ENCODE measurements around the gene ERBB2.
"Not testable (repeated sequence)": the region's sequence is repeated elsewhere in the genome, so short reads cannot be mapped to it uniquely, and the experiment has no call there.

ERBB2 gene

DNA sequence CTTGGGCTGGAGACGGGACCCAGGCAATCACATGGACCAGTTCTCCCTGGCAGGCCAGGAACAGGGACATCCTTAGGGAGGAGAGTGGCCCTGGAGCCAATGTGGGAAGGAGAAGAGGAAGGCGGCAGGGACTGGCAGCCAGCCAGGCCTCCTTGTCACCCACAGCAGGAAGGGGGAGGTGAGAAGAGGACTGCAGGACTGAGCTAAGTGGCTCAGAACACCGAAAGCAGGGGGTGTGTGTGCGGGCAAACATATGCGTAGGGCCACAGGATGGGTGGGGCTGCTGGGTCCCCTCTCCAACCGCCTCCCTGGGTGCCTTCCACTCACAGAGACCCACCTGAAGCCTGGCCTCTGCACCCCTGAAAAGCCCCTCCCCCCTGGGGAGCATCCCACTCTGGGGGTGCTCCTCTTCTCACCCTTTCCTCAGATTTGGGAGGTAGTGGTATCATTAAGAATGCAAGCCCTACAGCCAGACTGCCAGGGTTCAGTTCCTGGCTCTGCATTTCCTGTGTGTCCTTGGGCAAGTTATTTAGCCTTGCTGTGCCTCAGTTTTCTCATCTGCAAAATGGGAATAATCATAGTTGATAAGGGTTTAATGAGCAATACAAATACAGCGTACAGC is 23.6 kb upstream of the ERBB2 start:
- peak in 9 of 56 donors; percentile 14 to 52 (median 30) for DNase-seq

- DNase-seq = no peak
Measured at GRCh38 chr17:39677072-39677471, 22.8 kb upstream of the ERBB2 start.

DNA sequence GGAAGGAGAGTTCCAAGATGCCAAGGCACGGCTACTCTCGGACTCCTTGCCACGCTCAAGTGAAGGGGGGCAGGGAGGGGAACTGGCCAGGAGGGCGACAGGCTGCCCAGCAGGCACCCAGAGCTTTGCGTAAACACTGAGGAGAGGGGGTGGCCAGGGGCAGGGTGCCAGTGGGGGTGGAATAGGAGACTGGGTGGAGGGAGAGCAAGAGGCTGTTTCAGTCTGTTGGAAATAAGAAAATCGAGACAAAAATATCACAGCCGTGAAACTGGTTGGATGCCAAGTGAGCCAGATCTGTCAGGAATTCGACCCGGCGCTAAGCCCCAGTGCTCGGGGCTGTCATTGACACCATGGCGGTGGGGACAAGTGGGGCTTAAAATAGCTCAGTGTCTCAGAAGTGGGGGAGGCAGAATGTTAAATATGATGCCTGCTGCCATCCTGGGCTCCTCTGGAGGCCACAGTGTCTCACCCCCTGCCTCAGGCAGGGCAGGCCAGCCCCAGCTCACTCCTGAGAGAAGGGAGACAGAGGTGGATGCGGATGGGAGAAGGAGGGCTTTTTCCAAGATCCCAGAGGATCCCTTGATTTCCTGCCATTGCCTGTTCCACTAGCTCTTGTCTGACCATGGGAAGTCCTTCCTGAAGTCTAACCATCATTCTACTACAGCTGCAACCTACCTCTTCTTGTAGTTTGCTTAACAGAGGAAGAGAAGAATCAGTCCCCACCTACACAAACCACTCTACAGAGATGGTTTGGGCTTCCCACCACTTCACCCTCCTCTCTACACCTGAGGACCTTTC is 22.1 kb upstream of the ERBB2 start:
- DNase-seq = peak in 17 of 56 donors; percentile 17 to 76 (median 40)

DNA sequence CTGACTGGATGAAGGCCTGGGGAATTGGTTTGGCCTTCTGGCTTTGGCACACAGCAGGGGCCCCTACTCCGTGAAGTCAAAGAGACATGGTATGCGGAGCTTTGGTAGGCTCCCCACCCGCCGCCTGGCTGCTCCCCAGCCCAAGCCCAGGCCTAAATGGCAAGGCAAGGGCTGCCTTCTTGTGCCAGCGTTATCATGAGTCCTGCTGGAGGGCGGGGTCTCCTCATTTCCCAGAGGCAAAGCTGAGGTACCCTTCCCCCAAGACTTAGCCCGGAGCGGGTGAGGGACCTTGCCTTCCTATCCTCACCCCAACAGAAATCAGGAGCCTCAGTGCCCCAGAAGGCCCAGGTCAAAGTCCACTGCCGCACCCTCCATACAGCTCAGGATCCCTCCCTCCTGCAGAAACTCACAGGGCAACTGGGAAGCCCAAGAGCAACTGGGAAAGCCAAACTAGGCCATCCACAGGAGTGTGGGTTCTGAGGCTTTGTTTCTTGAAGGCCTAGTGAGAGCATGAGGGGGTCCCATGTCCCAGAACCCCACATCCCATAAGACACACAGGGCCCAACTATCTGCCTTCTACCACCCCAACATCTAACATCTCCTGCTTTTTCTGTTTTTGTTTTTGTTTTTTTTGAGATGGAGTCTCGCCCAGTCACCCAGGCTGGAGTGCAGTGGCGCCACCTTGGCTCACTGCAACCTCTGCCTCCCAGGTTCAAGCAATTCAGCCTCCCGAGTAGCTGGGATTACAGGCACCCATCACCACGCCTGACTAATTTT is 21.3 kb upstream of the ERBB2 start:
- DNase-seq = no peak

- no peak for DNase-seq
Measured at GRCh38 chr17:39679521-39680192, 20.2 kb upstream of the ERBB2 start.

GRCh38 chr17:39683295-39683939 is 16.4 kb upstream of the ERBB2 start:
- DNase-seq = no peak

- DNase-seq = no peak
Measured at GRCh38 chr17:39684369-39685192, 15.3 kb upstream of the ERBB2 start.

GRCh38 chr17:39687101-39687545 is 12.7 kb upstream of the ERBB2 start:
- DNase-seq = no peak

- DNase-seq = peak in 54 of 56 donors; percentile 45 to 96 (median 85)
Measured at GRCh38 chr17:39687546-39688474, 12.1 kb upstream of the ERBB2 start, which contains the start of gene PGAP3. TSS of gene PGAP3 (minus strand) at chr17:39688057. CDS start at chr17:39688014, 43 bp downstream.

- no peak for DNase-seq
Measured at GRCh38 chr17:39688475-39688835, 11.4 kb upstream of the ERBB2 start.

DNA sequence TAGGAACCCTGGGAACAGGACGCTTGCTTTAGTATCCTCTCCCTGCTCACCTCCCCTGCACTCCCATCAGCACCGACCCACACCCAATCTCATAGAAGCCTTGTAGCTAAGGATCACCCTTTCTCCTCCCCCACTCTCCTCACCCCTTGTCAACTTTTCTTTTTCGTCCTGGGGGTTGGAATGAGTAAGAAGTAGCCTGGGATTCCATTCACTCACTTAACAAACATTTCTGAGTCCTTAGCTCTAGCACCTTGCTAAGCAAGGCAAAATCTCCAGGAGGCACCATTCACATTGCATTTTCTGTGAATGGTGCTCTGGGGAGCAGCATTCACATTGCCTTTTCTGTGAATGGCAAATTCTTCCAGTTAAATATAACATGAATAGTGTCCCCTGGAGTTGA is 10.9 kb upstream of the ERBB2 start:
- DNase-seq = no peak

- DNase-seq = no peak
Measured at GRCh38 chr17:39694593-39694992, 5.3 kb upstream of the ERBB2 start.

DNA sequence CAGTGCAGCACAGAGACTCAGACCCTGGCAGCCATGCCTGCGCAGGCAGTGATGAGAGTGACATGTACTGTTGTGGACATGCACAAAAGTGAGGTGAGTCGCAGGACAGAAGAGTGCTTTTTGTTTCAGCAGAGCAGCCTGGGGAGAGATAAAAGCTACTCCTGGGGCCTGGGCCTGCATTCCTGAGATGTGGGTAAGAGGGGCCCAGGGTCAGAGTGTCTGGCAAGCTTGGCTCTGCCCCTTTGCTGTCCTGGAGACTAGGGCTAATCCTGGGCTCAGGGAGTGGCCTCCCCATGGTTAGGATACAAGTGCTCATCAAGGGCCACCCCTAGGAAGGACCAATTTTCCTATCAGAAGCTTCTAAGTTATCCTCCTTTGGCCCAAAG is 4.8 kb upstream of the ERBB2 start:
- no peak for DNase-seq

- DNase-seq = no peak
Measured at GRCh38 chr17:39696731-39697130, 3.1 kb upstream of the ERBB2 start.

- no peak for DNase-seq
Measured at GRCh38 chr17:39697961-39698360, 1.9 kb upstream of the ERBB2 start.

DNA sequence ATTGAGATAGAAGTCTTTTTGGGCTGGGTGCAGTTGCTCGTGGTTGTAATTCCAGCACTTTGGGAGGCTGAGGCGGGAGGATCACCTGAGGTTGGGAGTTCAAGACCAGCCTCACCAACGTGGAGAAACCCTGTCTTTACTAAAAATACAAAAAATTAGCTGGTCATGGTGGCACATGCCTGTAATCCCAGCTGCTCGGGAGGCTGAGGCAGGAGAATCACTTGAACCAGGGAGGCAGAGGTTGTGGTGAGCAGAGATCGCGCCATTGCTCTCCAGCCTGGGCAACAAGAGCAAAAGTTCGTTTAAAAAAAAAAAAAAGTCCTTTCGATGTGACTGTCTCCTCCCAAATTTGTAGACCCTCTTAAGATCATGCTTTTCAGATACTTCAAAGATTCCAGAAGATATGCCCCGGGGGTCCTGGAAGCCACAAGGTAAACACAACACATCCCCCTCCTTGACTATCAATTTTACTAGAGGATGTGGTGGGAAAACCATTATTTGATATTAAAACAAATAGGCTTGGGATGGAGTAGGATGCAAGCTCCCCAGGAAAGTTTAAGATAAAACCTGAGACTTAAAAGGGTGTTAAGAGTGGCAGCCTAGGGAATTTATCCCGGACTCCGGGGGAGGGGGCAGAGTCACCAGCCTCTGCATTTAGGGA is 577 bp upstream of the ERBB2 start:
- not testable (repeated sequence) for DNase-seq

DNA sequence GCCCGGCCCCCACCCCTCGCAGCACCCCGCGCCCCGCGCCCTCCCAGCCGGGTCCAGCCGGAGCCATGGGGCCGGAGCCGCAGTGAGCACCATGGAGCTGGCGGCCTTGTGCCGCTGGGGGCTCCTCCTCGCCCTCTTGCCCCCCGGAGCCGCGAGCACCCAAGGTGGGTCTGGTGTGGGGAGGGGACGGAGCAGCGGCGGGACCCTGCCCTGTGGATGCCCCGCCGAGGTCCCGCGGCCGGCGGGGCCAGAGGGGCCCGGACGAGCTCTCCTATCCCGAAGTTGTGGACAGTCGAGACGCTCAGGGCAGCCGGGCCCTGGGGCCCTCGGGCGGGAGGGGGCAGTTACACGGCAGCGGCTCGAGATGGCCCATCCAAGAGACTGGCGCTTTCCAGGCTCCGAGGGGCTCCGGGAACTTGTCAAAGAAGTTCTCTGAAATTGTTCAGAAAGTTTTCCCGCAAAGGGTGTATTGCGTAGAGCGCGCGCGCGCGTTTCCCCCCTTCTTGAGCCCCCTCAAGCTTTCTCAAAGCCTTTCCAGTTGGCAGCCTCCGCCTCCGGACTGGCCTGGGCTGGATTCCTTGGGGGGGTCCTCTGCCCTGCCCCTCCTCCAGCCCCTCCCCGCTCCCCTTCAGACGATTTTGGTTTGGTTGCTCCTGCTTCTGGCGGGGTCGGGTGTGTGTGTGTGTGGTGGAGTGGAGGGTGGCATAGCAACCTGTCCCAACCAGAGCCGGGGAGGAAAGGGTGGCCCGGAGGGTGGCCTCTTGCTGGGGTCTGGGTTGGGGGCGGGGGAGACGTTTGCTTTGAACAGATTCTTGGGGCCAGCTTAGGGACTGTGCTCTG is 504 bp downstream of the ERBB2 start:
- DNase-seq = peak in 2 of 56 donors; percentile 11 to 34
